Thoracic aorta (tissue), 2 donors: ENCODE results near the gene RALGDS. TPM values are rescaled to one million over a fixed set of nuclear protein-coding genes. Genes with fewer than 3 reads are reported as not detected.
"Not testable (repeated sequence)": the region's sequence is repeated elsewhere in the genome, so short reads cannot be mapped to it uniquely, and the experiment has no call there.

Source experiments
- ATAC-seq: fragments of 150-250 bp; one replicate; pipeline ENCODE4 v1.8.0; 2017; ENCODE audit warnings: low read depth; ENCODE audit not compliant: insufficient number of reproducible peaks, low FRiP score
- DNase-seq: peaks from one replicate; pipeline ENCODE4 v3.0.0-alpha.2; 2020; ENCODE audit warnings: low spot score
- H3K27ac ChIP-seq, 2 donors: fragments of 200-600 bp; sonication (generic); 1 replicate in 1 of 2; 2 replicates in 1 of 2; pipeline ENCODE4 v1.5.1; 2016; ENCODE audit warnings: mild to moderate bottlenecking in 2 of 2, moderate library complexity in 2 of 2
- H3K27me3 ChIP-seq: fragments of 200-600 bp; sonication (generic); replicated peaks from 2 replicates; pipeline ENCODE4 v1.6.0; 2016; ENCODE audit warnings: mild to moderate bottlenecking; ENCODE audit not compliant: insufficient read depth
- H3K36me3 ChIP-seq: fragments of 200-600 bp; sonication (generic); one replicate; pipeline ENCODE4 v1.5.1; 2016
- H3K4me1 ChIP-seq, 2 donors: fragments of 200-600 bp; sonication (generic); 1 replicate in 1 of 2; 2 replicates in 1 of 2; pipeline versions ENCODE4 v1.5.1 to v1.6.0; 2016; ENCODE audit warnings: low read depth in 2 of 2, mild to moderate bottlenecking in 1 of 2; ENCODE audit not compliant: control insufficient read depth in 1 of 2
- H3K4me3 ChIP-seq: fragments of 200-600 bp; sonication (generic); 2 replicates; pipeline ENCODE4 v1.5.1; 2016; ENCODE audit warnings: mild to moderate bottlenecking
- H3K9me3 ChIP-seq: fragments of 200-600 bp; sonication (generic); 2 replicates; pipeline ENCODE4 v1.5.1; 2016
- CTCF ChIP-seq: fragments of 200-600 bp; sonication (generic); IDR thresholded peaks from one replicate; pipeline ENCODE4 v1.5.1; 2019; ENCODE audit warnings: antibody characterized with exemption
- total RNA-seq, 2 donors: library from RNA; depleted of rRNA; stranded (reverse); fragments of >200 nt; gene quantifications; one replicate each; pipeline versions ENCODE4 v1.1.0 to v1.2.3, GENCODE V29; 2016

RALGDS gene
- total RNA-seq, 2 donors from 2014 or later = 30.3 to 98.8 TPM

- H3K4me3 ChIP-seq, H3K4me1 ChIP-seq, H3K27me3 ChIP-seq, H3K27ac ChIP-seq, H3K9me3 ChIP-seq, DNase-seq, ATAC-seq: not testable (repeated sequence)
- peaks cover 16% of the 10 kb centered on the region for H3K36me3 ChIP-seq
Measured at GRCh38 chr9:133061019-133061763, 59.8 kb downstream of the RALGDS start.

DNA sequence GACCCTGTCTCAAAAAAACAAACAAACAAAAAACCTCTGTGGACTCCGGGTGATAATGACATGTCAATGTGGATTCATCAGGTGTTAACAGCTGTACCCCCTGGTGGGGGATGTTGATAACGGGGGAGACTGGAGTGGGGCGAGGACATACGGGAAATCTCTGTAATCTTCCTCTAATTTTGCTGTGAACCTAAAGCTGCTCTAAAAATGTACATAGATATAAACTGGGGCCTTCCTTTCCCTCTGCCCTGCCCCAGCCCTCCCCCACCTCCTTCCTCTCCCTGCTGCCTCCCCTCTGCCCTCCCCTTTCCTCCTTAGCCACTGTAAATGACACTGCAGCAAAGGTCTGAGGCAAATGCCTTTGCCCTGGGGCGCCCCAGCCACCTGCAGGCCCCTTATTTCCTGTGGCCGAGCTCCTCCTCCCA lies 60.6 kb downstream of the RALGDS start:
- DNase-seq = no peak
- no peak overlapping the region for H3K27ac ChIP-seq
- no peak for ATAC-seq
- H3K9me3 ChIP-seq = no peaks in the 10 kb centered on the region
- H3K4me3 ChIP-seq = no peak overlapping the region
- no peaks in the 10 kb centered on the region for H3K4me1 ChIP-seq
- H3K27me3 ChIP-seq = no peaks in the 10 kb centered on the region
- TF ChIP-seq CTCF = no peak
- H3K36me3 ChIP-seq = peaks cover 23% of the 10 kb centered on the region

- no peak overlapping the region for H3K27ac ChIP-seq
- TF ChIP-seq CTCF = no peak
- no peaks in the 10 kb centered on the region for H3K9me3 ChIP-seq
- no peaks in the 10 kb centered on the region for H3K27me3 ChIP-seq
- ATAC-seq (no peak), DNase-seq (no peak)
- peaks cover 23% of the 10 kb centered on the region for H3K36me3 ChIP-seq
- no peak overlapping the region for H3K4me3 ChIP-seq
- H3K4me1 ChIP-seq = peaks cover 0 to 8% of the 10 kb centered on the region in 2 donors
Measured at GRCh38 chr9:133059623-133060022, 61.4 kb downstream of the RALGDS start.

- H3K9me3 ChIP-seq = no peaks in the 10 kb centered on the region
- no peak for TF ChIP-seq CTCF
- peaks cover 32% of the 10 kb centered on the region for H3K36me3 ChIP-seq
- ATAC-seq (no peak), DNase-seq (no peak)
- peaks cover 0 to 12% of the 10 kb centered on the region in 2 donors for H3K4me1 ChIP-seq
- no peak overlapping the region for H3K27ac ChIP-seq
- H3K27me3 ChIP-seq = no peaks in the 10 kb centered on the region
- no peak overlapping the region for H3K4me3 ChIP-seq
Measured at GRCh38 chr9:133058550-133059320, 62.3 kb downstream of the RALGDS start.

GRCh38 chr9:133058071-133058470 lies 63.0 kb downstream of the RALGDS start:
- DNase-seq = no peak
- Histone ChIP-seq H3K4me1 (peaks cover 0 to 12% of the 10 kb centered on the region in 2 donors), H3K36me3 (peaks cover 36% of the 10 kb centered on the region), H3K27me3 (no peaks in the 10 kb centered on the region), H3K27ac (no peak overlapping the region), H3K9me3 (no peaks in the 10 kb centered on the region), H3K4me3 (no peak overlapping the region)
- ATAC-seq = no peak
- TF ChIP-seq CTCF = no peak
